COLO668 (cell line): ENCODE results near the gene C19orf81.
A peak's percentile ranks its signal among the peaks of the same experiment; 100 is the strongest.
"Not testable (repeated sequence)": the region's sequence is repeated elsewhere in the genome, so short reads cannot be mapped to it uniquely, and the experiment has no call there.

Experiments used
- DNase-seq: peaks from one replicate; lab custom pipeline; 2025; ENCODE audit not compliant: unreplicated experiment; lab: John Stamatoyannopoulos, UW

The C19orf81 gene

DNA sequence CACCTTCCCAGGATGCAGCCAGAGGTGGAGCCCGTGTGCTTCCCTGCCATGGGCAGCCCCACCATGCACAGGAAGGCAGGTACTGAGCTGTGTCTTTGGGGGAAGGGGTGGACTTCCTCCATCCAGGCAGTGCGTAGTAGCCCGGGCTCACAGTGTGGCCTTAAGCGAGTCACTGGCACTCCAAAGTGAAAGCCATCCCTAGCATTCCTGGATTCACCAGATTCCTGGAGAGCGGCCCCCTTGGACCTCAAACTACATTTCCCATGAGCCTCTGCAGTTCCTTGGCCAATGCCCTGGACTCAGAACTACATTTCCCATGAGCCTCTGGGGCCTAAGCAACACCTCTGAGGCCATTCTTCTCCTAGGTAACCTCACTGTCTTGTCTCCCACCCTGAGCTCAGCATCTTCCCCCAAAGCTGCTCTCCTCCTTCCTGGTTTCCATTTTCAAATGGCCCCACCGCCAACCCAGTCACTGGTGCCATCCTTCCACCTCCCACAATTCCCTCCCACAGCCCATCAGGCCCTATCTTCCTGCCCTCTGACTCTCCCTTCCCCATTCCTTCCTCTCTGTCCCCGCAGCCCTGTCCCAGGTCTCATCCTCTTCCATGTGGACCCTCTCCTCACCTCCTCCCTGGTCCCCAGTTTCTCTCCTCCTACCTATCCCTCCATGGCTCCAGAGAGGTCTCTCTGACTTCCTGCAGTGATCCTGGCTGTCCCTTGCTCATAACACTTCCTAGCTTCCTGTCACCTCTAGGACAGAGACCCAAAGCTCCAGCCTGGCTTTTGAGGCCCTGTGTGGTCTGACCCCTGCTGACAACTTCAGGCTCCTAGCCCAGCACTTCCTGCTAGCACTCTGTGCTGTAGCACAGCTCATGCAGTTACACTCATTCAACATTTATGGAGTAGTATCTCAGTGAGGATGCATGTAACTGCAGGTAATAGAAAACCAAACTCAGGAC, at the start of gene C19orf81:
TSS of gene C19orf81 (plus strand) at position 13 of the 959 bp plus-strand sequence. CDS start at position 13, 0 bp downstream.
- DNase-seq = peak; percentile 9

DNA sequence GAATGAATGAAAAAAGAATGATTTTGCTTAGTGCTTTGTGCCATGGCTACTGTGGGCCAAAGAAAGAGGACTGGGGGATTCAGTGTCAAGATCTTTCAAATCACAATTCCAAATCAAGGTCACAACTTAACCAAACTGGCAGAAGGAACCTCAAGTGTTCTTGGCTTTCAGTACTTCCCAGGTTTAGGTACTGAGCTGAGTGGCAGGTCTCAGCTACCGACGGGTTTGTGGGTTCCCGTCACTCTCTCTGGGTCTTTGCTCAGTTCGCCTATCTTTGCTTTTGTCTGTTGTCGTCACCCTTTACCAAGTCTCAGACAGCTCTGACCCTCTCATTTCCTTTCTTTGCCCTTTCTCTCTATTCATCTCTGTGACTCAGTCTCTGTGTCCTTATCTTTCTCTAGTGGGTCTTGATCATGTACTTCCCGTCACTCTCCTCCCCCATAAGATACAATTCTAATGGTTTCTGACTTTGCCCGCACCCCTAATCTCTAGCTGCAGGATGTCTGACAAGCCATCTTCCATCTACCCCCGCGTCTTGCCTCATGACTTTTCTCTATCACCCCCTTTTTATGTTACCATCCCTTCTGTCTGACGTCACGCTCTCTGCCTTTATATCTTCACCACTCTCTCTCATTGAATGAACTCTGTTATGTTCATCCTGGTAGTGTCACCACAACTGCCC, 47.7 kb upstream of the C19orf81 start:
- DNase-seq = no peak

DNA sequence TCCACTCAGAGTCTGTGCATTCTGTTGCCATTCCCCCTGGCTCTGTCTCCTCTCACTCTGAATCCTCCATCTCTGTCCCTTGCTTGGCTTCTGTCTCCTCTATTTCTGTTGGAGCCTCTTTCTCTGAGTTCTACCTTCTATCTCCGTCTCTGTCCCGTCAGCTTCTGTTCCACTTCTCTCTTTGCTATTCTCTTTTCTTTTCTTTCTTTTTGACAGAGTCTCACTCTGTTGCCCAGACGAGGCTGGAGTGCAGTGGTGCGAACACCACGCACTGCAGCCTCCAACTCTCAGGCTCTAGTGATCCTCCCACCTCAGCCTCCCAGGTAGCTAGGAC, 47.2 kb upstream of the C19orf81 start:
- DNase-seq = no peak

DNA sequence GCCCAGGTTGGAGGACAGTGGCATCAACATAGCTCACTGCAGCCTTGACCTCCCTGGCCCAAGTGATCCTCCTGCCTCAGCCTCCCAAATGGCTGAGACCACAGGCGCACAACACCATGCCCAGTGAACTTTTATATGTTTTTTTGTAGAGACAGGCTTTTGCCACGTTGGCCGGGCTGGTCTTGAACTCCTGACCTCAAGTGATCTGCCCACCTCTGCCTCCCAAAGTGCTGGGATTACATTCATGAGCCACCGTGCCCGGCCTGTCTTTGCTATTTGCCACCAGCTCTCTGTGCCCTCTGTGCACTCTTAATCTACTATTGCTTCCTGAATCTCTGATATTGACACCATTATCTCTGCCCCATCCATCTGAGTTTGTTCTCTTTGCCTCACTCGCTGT, 46.7 kb upstream of the C19orf81 start:
- no peak for DNase-seq

DNA sequence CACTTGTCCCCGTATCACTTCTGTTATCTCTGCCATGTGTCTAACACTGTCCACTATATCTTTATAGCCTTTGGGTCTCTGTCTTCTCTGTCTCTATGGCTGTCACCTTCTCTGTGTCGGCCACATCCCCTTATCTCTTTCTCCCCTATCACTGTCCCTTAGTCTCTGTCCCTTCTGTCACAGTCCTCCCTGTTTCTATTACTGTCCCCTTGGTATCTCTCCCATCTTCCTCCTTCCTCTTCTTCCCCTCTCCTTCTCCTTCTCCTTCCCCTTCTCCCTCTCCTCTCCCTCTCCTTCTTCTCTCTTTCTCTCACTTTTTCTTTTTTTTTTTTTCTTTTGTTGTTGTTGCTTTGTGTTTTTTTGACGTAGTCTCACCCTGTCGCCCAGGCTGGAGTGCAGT, 46.3 kb upstream of the C19orf81 start:
- no peak for DNase-seq

DNA sequence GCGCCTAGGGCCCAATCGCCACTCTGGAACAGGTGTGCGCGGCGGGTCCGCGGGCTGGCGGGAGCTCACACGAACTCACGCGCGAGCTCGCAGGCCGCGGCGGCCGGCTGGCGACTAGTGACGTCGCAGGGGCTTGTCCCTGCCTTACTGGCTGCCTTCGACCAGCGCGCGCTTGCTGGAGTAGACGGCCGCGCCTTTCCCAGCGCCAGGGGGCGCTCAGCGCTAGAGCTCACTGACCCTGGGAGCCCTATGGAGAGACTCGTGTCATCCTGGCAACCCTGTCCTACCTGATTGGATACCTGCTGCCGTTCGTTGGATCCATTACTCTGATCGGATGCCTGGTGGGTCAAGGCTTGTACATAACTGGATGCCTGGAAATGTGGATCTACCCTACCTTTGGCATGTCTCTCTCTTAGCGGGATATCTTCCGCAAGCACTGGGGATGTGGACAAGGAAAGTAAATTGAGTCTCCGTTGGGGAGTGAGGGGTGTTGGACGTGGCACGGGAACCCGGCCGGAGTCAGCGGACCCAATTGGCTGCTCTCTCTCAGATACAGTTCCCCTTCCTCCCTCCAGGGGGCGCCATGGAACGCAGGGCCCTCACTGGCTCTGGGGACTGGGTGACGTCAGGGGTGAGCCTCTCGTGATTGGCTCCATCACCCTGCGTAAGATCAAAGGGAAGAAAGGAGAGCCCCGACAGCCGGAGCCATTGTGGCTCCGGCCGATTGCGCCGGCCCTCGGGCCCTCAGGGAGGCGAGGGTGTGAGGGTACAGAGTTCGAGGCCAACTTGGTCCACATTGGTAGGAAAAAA, 44.8 kb upstream of the C19orf81 start:
- not testable (repeated sequence) for DNase-seq

DNA sequence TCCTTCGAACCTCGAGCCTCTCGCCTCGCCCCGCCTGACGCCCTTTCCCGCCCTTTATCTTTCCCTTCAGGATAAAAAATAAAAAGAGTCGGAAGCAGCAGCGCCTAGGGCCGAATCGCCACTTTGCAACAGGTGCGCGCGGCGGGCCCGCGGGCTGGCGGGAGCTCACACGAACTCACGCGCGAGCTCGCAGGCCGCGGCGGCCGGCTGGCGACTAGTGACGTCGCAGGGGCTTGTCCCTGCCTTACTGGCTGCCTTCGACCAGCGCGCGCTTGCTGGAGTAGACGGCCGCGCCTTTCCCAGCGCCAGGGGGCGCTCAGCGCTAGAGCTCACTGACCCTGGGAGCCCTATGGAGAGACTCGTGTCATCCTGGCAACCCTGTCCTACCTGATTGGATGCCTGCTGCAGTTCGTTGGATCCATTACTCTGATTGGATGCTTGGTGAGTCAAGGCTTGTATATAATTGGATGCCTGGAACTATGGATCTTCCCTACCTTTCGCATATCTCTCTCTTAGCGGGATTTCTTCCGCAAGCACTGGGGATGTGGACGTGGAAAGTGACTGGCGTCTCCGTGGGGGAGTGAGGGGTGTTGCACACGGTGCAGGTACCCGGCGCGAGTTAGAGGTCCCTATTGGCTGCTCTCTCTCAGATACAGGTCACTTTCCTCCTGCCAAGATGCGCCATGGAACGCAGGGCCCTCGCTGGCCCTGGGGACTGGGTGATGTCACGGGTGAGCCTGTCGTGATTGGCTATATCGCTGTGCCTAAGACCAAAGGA, 43.0 kb upstream of the C19orf81 start:
- DNase-seq = not testable (repeated sequence)

DNA sequence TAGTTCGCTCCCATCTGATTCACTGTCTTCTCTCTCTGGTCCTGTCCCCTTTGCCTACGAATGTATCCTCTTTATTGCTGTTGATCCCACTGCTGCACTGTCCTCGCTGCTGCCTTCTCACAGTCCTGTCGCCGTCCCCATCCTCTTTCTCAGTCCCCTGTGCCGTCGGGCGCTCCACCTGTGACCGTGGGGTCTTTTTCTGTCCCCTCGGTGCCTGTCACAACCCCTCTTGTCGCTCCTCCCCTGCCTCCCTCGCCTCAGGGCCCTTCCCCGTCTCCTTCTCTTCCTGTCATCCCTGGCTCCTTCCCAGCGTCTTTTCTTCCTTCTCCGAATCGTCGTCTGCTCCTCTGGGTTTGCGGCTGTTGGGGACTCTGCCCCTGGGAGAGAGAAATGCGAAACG, 41.9 kb upstream of the C19orf81 start:
- DNase-seq = no peak

DNA sequence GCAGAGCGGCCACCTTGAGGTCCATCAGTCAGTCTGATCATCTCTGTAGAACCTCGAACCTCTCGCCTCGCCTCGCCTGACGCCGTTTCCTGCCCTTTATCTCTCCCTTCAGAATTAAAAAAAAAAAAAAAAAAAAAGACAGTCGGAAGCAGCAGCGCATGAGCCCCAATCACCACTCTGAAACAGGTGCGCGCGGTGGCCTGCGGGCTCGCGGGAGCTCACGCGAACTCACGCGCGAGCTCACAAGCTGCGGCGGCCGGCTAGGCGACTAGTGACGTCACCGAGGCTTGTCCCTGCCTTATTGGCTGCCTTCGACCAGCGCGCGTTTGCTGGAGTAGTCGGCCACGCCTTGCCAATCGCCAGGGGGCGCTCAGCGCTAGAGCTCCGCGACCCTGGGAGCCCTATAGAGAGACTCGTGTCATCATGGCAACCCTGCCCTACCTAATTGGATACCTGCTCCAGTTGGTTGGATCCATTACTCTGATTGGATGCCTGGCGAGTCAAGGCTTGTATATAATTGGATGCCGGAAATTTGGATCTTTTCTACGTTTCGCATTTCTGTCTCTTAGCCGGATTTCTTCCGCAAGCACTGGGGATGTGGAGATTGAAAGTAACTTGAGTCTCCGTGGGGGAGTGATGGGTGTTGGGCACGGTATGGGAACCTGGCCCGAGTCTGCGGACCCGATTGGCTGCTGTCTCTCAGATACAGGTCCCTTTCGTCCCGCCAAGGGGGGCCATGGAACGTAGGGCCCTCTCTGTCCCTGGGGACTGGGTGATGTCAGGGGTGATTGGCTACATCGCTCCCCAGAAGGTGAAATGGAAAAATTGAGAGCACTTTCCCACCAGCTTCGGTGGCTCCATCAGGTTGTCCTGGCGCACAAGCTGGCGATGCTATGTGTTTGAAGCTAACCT, 41.1 kb upstream of the C19orf81 start:
- peak; percentile 5 for DNase-seq

DNA sequence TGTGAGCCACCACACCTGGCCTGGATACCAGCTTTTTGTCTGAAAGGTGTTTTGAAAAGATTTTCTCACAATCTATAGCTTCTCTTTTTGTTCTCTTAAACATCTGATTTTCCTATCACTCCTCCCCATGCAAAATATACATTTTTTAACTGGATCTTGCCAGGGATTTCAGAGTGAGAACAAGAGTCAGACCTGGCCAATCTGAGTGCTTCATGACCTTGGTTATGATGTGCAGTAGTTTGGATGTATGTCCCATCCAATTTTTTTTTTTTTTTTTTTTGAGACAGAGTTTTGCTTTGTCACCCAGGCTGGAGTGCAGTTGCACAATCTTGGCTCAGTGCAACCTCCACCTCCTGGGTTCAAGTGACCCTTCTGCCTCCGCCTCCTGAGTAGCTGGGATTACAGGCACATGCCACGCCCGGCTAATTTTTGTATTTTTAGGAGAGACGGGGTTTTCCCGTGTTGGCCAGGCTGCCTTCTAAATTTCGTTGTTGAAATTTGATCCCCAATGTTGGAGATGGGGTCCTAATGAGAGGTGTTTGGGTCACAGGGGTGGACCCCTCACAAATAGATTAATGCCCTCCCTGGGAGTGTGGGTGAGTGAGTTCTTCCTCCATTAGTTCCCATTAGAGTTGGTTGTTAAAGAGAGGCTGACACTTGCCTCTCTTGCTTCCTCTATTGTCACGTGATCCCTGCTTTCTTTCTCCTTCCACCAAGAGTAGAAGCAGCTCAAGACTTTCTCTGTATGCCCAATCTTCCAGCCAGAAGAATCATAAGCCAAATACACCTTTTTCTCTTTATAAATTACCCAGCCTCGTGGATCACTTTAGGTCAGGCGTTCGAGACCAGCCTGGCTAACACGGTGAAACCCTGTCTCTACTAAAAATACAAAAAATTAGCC, 36.5 kb upstream of the C19orf81 start:
- not testable (repeated sequence) for DNase-seq

DNA sequence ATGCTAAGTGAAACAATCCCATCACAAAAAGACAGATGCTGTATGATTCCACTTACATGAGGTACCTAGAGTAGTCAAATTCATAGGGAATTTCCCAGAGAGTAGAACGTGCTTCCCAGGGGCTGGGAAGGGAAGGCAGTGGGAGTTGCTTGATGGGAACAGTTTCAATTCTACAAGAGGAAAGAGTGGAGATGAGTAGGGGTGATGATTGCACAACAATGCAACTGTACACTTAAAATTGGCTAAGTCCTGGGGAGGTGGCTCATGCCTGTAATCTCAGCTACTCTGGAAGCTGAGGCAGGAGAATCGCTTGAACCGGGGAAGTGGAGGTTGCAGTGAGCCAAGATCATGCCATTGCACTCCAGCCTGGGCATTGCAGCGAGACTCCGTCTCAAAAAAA, 30.9 kb upstream of the C19orf81 start:
- DNase-seq = not testable (repeated sequence)

DNA sequence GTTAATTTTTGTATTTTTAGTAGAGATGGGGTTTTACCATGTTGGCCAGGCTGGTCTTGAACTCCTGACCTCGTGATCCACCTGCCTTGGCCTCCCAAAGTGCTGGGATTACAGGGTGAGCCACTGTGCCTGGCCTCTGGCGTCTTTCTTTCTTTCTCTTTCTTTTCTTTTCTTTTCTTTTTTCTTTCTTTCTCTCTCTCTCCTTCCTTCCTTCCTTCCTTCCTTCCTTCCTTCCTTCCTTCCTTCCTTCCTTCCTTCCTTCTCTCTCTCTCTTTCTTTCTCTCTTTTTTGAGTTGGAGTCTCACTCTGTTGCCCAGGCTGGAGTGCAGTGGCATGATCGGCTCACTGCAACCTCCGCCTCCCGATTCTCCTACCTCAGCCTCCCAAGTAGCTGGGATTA, 30.1 kb upstream of the C19orf81 start:
- not testable (repeated sequence) for DNase-seq

DNA sequence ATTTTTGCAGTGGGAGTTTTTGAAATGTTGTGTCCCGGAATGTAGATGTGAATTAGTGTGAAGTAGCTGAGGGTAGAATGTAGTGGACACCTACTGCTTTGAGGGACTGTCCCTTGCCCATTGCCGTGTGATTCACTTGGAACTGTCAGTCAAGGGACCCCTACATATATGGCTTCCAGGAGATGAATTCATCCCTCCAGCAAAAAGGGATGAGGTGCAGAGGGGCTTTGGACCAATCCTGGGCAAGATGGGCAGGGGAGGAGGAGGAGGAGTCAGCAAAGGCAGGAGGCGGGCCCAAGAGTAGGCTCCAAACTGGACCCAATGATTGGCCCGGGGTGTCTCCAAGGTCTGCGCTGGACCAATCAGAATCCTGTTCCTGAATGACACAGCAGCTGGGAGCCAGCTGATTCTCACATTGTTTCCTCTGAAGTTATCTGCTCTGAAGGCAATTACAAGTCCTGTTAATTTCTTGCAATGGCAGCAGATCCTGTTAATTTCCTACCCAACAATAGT, 28.8 kb upstream of the C19orf81 start:
- DNase-seq = not testable (repeated sequence)

DNA sequence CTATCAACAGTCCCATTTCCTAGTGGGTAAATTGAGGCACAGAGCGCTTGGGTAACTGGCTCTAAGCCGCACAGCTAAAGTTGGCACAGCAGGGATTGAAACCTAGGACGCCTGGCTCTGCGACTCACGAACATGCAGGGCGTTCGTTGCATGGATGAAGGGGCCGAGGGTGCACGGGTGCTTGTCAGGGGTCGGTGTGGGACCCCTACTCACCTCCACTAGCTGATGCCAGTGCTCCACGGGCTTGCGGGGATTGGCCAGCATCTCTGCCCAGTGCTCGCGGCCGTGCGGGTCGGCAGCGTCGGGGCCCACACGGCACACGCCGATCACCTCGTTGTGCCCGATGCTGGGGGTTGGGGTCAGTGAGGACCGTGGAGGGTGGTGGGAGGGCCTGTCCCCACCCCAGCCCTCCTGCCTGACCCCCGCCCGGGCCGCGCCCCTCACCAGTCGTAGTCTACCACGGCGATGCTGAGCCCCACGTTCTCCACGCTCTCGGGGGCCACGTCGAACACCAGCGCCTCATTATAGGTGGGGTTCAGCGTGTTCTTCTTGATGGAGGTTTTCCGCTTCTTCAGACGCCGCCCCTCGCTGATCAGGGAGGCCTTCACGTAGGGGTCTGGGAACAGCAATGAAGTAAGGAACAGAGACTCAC, 24.2 kb upstream of the C19orf81 start:
- no peak for DNase-seq

DNA sequence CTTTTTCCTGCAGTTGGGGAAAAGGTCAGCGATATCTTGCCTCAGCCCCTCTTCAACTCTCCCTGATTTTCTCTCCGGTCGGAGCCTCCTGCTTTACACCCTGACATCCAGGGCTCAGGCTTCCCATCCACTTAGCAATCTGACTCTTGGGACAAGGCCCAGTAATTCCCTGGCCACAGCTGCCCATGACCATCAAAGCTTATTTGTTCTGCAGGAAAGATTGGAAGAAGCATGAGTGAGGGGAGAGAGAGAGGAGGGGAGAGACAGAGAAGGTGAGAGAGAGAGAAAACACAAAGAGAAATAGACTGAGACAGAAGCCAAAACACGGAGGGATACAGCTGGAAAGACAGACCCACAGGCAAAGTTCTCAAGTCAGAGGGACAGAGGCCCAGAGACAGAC, 23.2 kb upstream of the C19orf81 start:
- no peak for DNase-seq

DNA sequence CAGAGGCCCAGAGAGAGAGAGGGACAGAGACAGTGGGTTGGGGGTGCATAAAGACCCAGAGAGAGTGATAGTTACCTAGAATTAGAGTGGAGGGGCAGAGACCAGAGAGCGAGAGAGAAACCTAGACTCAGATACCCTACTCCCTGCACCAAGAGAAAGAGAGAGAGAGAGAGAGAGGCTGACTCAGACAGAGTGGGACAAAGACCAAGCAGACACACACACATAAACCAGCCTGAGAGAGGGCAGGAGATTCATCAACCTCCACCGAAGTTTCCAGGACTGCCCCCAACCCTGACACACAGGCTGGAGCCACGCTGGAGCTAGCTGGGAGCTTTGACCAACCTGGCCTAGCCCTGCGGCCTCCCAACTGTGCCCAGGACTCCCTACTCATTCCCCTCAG, 22.4 kb upstream of the C19orf81 start:
- no peak for DNase-seq

DNA sequence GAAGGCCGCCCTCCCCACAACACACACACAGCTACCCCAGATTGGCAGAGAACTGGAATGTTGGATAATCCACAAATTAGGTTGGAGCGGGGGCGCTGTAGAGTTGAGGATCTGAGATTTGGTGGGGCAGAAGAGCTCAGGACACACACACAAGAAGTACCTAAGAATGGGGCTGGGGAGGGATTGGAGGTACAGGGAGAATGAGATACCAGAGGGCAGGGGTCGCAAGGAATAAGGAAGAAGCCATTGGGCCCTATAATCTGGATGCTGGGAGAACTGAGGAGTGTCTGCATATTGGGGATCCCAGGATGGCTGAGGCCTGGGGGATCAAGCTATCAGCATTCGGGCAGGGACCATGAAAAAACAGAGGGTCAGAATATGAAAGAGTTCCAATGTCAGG, 21.1 kb upstream of the C19orf81 start:
- DNase-seq = no peak

DNA sequence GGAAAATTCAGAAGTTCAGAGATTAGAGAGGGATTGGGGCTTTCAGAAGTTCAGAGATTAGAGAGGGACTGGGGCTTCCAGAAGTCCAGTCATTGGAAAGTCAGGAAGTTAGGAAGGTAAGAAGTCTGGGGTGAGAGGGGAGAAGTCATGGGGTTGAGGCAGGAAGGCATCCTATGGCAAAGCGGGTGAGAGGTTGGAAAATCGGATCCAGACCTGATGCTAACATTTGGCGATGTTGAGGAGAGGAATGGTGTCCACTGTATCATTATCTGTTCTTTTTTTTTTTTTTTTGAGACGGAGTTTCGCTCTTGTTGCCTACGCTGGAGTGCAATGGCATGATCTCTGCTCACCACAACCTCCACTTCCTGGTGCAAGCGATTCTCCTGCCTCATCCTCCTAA, 20.7 kb upstream of the C19orf81 start:
- no peak for DNase-seq
